DOHH2 (cell line): ENCODE results near the gene MAML1.

ENCODE experiments used
- EZH2phosphoT487 ChIP-seq: fragments of 200-600 bp; sonication (generic); IDR thresholded peaks from 2 replicates; pipeline ENCODE4 v1.6.1; 2017; ENCODE audit warnings: borderline replicate concordance, mild to moderate bottlenecking, antibody characterized with exemption, low read length, moderate library complexity, mixed read lengths
- TF ChIP-seq, protein P1 (sequence below): fragments of 200-600 bp; sonication (generic); IDR thresholded peaks from one replicate; pipeline ENCODE4 v1.5.1; 2014; ENCODE audit warnings: antibody characterized with exemption, mild to moderate bottlenecking, low read depth, low read length; ENCODE audit not compliant: poor library complexity, severe bottlenecking

DNA sequence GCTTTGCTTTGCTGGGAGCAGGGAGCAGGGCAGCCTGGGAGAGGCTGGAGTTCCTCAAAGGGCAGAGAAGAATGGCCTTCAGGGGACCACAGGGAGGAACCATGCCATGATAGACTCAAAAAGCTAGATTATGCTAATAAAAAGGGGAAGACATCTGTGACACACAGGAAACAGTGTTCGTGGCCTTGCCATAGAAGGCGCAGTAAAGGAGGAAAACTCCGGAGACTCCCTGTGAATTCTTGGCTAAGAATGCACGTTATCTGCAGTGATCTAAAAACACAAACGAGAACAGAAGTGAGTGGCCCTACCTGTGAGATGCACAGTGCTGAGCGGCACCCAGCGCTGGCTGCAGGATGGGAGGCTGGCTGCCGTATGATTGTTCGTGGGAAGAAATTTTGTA is 45.3 kb downstream of the MAML1 start:
- TF ChIP-seq, protein P1, sequence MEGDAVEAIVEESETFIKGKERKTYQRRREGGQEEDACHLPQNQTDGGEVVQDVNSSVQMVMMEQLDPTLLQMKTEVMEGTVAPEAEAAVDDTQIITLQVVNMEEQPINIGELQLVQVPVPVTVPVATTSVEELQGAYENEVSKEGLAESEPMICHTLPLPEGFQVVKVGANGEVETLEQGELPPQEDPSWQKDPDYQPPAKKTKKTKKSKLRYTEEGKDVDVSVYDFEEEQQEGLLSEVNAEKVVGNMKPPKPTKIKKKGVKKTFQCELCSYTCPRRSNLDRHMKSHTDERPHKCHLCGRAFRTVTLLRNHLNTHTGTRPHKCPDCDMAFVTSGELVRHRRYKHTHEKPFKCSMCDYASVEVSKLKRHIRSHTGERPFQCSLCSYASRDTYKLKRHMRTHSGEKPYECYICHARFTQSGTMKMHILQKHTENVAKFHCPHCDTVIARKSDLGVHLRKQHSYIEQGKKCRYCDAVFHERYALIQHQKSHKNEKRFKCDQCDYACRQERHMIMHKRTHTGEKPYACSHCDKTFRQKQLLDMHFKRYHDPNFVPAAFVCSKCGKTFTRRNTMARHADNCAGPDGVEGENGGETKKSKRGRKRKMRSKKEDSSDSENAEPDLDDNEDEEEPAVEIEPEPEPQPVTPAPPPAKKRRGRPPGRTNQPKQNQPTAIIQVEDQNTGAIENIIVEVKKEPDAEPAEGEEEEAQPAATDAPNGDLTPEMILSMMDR = no peak
- no peak for TF ChIP-seq EZH2phosphoT487
